HG03521 (cell line): Measurements from ENCODE around the gene KRTAP10-11.
"Not testable (repeated sequence)": the region's sequence is repeated elsewhere in the genome, so short reads cannot be mapped to it uniquely, and the experiment has no call there.

Experiments used
- ATAC-seq: cut with Tn5 transposase; IDR thresholded peaks from one replicate; pipeline ENCODE4 v1.9.1; 2021; ENCODE audit warnings: mild to moderate bottlenecking, moderate library complexity; ENCODE audit not compliant: unreplicated experiment

Gene KRTAP10-11

GRCh38 chr21:44637851-44638348 is 8.3 kb upstream of the KRTAP10-11 start:
- ATAC-seq = not testable (repeated sequence)

- ATAC-seq = not testable (repeated sequence)
Measured at GRCh38 chr21:44638506-44639330, 7.5 kb upstream of the KRTAP10-11 start.

GRCh38 chr21:44639331-44639655 is 6.9 kb upstream of the KRTAP10-11 start:
- no peak for ATAC-seq

- no peak for ATAC-seq
Measured at GRCh38 chr21:44640761-44641160, 5.5 kb upstream of the KRTAP10-11 start.

DNA sequence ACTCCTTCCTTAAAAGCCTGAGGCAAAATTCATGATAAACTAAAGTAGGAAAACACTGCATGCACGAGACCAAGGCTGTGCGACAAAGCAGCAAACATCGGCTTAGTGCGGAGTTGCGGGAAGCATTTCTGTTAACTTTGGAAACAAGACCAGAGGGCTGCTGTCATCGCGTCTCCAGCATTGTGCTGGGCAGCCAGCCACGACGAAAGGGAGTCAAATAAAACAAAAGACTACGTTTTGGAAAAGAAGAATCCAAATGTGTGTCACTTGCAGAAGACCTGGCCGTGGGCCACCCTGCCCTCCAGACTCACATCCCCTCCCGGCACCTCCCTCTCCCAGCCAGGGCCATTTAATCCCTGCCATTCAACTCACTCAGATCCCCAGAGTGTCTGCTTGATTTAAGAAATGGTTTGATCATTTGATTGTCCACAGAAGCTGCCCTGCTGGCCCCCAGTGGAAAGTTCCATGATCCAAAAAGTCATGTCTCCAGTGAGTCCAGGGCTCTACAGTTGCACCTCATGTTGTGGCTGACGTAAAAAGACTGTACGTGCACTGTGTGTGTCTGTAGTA is 2.4 kb upstream of the KRTAP10-11 start:
- ATAC-seq = no peak

DNA sequence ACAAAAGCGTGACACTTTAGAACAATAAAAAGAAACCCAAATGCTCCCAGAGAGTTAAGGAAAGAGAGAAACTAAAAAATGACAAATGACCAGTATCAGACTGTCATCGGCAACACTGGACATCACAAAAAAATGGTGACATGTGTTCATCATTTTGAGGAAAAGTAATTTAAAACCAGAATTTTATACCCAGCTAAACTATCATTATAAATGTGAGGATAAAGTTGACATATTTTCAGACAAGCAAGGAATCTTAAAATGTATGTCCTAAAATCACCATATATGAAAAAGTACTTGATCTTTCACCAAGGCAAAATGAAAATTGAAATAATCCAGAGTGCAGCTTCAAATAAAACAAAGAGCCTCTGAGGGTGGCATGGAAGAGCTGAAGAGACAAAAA is 1.3 kb upstream of the KRTAP10-11 start:
- no peak for ATAC-seq

DNA sequence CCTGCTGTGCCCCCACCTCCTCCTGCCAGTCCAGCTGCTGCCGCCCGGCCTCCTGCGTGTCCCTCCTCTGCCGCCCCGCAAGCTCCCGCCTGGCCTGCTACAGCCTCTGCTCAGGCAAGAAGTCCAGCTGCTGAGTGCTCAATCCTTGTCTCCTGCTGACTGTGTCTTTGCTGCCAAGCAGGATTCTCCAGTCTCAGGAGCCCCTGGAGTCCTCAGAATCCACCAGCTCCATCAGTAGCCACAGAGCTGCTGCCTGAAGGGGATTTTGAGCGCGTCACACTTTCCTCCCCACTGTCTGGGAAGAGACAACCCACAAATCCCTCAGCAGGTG is 973 bp downstream of the KRTAP10-11 start:
- ATAC-seq = no peak

GRCh38 chr21:44648557-44649311 is 2.5 kb downstream of the KRTAP10-11 start:
- ATAC-seq = no peak

DNA sequence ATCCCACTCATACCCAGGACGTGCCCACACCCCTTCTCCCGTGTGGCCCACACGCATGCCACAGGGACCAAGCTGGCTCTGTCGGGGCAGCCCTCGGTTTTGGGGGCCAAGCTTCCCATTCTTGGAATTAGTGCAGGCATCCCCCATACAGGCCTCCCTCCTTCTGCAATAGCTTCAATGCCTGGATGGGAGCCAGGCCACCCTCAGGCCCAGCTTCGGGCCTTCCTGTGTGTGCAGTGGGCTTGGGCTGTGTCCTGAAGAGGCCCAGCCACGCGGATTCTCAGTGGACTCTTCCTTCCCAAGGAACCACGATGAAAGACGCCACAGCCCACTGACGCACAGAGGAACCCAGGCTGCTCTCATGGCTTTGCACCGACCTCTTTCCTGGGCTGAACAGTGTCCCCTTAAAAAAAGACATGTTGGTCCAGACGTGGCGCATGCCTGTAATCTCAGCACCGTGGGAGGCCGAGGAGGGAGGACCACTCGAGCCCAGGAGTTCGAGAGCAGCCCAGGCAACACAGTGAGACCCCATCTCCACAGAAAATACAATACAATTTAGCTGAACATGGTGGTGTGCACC is 3.4 kb downstream of the KRTAP10-11 start:
- no peak for ATAC-seq

GRCh38 chr21:44650265-44650972 is 4.2 kb downstream of the KRTAP10-11 start:
- ATAC-seq = no peak

DNA sequence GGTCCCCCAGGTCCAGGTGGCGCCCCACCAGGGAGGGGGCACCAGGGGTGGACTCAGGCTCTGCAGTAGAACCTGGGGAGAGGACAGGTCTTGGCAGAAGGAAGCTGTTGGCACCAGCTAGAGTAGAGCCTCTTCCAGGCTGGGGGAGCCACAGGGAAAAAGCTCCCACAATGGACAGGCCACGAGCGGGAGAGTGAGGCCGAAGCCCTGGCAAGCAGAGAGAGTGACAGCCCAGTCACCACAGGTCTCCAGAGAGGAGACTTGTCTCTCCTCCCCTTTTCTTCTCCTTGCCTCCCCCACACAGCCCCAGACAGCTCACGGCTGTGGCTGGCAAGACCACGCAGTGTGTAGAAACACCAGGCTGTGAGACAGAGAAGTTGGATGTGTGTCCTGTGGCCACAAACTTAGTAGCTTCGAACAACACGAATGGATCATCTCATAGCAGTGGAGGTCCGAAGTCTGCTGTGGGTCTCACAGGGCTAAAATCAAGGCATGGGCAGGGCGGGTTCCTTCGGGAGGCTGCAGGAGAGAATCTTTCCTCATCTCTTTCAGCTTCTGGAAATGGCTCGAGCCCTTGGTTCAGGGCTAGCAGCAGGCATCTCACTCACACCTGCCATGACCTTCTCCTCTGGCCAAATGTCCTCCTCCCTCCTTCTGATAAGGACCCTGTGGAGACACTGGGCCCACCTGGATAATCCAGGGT is 4.9 kb downstream of the KRTAP10-11 start:
- ATAC-seq = no peak

GRCh38 chr21:44653123-44653522 is 6.9 kb downstream of the KRTAP10-11 start:
- no peak for ATAC-seq

- ATAC-seq = no peak
Measured at GRCh38 chr21:44653656-44654575, 7.7 kb downstream of the KRTAP10-11 start.

DNA sequence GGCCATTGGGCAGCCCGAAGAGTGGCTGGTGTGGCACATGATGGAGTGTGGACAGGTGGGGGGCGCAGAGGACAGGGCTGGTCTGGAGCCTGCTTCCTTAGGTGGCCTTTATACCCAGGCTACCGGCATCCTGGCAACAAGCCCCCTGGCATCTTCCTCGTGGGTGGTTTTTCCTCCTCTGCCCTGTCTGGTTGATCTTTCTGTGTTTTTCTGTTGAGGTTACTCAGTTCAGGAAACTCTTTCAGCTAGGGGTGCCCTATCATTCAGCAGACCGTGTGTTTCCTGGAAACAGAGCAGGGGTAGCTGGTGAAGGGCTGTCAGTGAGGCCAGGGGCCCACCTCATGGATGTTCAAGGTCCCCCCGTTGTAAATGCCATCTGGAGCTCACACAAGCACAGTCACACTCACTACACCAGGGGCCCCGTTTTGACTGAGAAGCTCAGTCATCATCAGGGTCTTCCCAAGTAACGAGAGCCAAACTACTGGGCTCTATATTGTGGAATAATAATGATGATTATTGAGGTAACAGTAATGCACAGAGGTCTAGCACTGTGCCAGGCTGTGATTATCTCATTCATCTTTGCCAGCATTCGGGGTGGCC is 8.5 kb downstream of the KRTAP10-11 start, which contains the start of gene KRTAP12-4:
KRTAP12-4 (minus strand) TSS at position 84 of the 600 bp plus-strand sequence; CDS start at position 39, 45 bp downstream.
- ATAC-seq = no peak

- ATAC-seq = no peak
Measured at GRCh38 chr21:44656868-44657267, 10.7 kb downstream of the KRTAP10-11 start.

- no peak for ATAC-seq
Measured at GRCh38 chr21:44657635-44658540, 11.7 kb downstream of the KRTAP10-11 start, which contains the start of gene KRTAP12-3. KRTAP12-3 (plus strand) TSS chr21:44657932; CDS start chr21:44657980, 48 bp downstream.

DNA sequence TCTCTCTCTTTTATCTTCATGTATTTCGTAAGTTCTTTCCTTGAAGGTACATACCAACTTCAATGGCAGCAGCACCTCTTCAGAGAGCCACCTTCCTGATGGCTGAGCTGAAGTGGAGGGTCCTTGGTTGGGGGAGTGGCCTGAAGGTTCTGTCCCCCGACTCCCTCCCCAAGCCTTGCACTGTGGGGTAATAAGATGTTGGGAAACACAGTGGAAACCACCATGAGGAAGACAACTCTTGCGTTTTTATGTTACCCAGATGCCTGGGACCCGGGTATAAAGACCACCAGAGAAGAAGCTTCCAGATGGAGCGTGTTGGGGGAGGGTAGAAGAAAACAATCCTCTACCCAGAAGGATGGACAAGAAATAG is 12.3 kb downstream of the KRTAP10-11 start:
- no peak for ATAC-seq
